ENCODE results near the gene PPP1R3A. TPM values are rescaled to one million over a fixed set of nuclear protein-coding genes. Genes with fewer than 3 reads are reported as not detected.

Gene PPP1R3A
- total RNA-seq, 4 donors from 2014 or later: not detected

DNA sequence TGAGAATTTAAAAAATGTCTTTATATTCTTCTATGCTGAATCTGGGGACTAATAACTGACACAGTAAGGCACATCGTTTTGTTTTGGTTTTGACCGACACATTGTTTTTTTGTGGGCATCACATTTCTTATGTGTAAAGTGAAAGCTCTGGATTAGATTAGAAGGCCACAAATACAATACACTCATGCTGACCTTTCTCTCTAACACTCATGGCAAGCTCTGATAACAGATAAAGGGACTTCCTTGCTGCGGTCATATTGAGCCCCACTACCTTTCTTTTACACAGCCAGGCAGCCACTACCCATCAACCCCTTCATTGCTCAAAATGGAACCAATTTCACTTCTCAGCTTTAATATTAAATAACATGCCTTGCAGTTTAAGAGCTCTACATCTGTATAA, 26.0 kb downstream of the PPP1R3A start:
- DNase-seq: no peak
- no peak for TF ChIP-seq POLR2A (IDR thresholded peaks at IDR 0.05)
- TF ChIP-seq, protein P1, sequence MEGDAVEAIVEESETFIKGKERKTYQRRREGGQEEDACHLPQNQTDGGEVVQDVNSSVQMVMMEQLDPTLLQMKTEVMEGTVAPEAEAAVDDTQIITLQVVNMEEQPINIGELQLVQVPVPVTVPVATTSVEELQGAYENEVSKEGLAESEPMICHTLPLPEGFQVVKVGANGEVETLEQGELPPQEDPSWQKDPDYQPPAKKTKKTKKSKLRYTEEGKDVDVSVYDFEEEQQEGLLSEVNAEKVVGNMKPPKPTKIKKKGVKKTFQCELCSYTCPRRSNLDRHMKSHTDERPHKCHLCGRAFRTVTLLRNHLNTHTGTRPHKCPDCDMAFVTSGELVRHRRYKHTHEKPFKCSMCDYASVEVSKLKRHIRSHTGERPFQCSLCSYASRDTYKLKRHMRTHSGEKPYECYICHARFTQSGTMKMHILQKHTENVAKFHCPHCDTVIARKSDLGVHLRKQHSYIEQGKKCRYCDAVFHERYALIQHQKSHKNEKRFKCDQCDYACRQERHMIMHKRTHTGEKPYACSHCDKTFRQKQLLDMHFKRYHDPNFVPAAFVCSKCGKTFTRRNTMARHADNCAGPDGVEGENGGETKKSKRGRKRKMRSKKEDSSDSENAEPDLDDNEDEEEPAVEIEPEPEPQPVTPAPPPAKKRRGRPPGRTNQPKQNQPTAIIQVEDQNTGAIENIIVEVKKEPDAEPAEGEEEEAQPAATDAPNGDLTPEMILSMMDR (IDR thresholded peaks at IDR 0.05): no peak

DNA sequence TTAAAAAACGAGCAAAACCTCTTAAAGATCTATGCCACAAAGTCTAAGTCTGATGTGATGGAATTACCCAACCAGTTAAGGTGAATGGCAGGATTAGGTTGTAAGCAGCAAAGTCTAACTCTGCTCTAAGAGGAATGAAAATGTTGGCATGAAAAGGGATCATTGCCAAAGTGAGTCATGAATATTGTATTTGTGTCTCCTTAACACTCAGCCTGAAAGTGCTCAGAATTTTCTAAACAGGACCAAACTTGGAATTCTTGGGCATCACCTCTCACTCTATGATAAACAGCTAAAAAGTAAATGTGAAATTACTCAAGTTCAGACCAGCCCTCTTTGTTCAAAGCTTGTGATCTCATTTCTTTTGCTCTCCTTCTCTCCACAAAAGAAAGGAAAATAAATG, 27.0 kb downstream of the PPP1R3A start:
- Histone ChIP-seq H3K27me3 (no peaks in the 10 kb centered on the region), H3K27ac (no peak overlapping the region), H3K4me1 (no peaks in the 10 kb centered on the region), H3K36me3 (no peaks in the 10 kb centered on the region), H3K9me3 (no peaks in the 10 kb centered on the region), H3K4me3 (no peak overlapping the region)
- TF ChIP-seq, protein P1 (IDR thresholded peaks at IDR 0.05): no peak
- no peak for TF ChIP-seq POLR2A (IDR thresholded peaks at IDR 0.05)
- no peak for DNase-seq

More for the DNA sequence above, 26.0 kb downstream of the PPP1R3A start:
- Histone ChIP-seq H3K4me3 (no peak overlapping the region), H3K27ac (no peak overlapping the region), H3K4me1 (no peaks in the 10 kb centered on the region), H3K27me3 (no peaks in the 10 kb centered on the region), H3K9me3 (no peaks in the 10 kb centered on the region), H3K36me3 (no peaks in the 10 kb centered on the region)

DNA sequence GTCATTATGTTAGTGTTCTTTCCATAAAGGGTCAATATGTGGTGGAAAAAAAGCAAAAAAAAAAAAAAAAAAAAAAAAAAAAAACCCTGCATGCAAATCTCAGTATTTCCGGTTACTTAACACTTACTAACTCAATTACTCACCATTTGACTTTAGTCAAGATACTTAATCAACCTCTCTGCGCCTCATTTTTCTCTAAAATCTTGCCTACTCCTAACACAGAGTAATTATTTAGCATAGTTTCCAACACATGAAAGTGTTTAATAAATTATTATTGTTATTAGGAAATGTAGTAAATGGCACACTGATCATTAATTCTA, 27.8 kb downstream of the PPP1R3A start:
- DNase-seq: no peak
- no peaks in the 10 kb centered on the region for H3K36me3 ChIP-seq

DNA sequence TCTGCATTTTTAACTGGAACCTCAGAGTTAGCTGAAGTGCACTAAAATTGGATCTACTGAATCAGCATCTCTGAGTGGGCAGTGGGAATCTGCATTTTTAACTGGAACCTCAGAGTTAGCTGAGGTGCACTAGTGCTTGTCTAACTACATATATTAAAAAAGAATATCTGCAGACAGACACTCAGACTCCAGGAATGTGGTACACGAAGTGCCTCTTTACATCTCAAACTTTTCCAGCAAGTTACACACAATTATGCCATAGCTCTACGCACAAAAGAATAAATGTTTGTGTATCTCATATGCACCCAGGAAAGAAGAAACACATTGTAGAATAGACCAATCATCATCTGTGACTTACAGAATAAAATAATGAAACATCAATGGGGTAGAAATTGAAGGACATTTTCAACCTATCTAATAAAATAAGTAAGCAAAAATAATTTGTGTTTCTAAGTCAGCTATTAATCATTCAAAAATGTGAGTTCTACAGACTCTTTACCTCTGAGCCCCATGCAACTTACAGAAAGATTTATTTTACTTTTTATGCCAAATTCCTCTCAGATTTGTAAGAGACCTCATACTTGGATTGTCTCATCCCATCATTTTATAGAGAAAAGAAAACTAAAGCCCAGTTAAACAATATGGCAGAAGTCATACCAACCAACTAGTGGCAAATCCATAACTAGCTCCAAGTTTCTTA, 28.3 kb downstream of the PPP1R3A start:
- Histone ChIP-seq H3K4me1 (no peaks in the 10 kb centered on the region), H3K4me3 (no peak overlapping the region), H3K9me3 (no peaks in the 10 kb centered on the region), H3K27me3 (no peaks in the 10 kb centered on the region), H3K36me3 (no peaks in the 10 kb centered on the region), H3K27ac (no peak overlapping the region)
- TF ChIP-seq POLR2A (IDR thresholded peaks at IDR 0.05): no peak
- TF ChIP-seq, protein P1 (IDR thresholded peaks at IDR 0.05): no peak
- no peak for DNase-seq

More for the DNA sequence above, 27.8 kb downstream of the PPP1R3A start:
- Histone ChIP-seq H3K4me3 (no peak overlapping the region), H3K9me3 (no peaks in the 10 kb centered on the region), H3K27ac (no peak overlapping the region), H3K4me1 (no peaks in the 10 kb centered on the region), H3K27me3 (no peaks in the 10 kb centered on the region)
- TF ChIP-seq POLR2A (IDR thresholded peaks at IDR 0.05): no peak
- TF ChIP-seq, protein P1 (IDR thresholded peaks at IDR 0.05): no peak

DNA sequence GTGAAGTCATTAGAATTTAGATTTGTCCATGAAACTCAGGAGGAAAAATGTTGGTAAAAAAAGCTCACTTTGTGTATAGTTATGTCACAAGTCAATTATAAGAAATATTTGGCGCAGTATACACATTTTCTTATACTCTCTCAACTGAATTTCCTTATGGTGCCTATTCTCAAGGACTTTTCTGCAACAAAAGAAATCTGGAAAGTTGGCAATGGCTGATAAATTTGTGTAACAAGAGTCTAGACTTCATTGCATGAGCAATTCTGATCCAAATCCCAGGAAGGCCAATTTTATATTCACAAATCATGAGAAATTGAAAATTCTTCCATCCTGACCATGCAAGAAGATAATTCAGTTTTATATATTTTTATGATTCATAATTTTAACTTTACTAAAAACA, 35.7 kb downstream of the PPP1R3A start:
- TF ChIP-seq, protein P1 (IDR thresholded peaks at IDR 0.05): no peak
- TF ChIP-seq POLR2A (IDR thresholded peaks at IDR 0.05): no peak
- no peaks in the 10 kb centered on the region for H3K4me1 ChIP-seq
- no peak overlapping the region for H3K4me3 ChIP-seq
- H3K27me3 ChIP-seq: no peaks in the 10 kb centered on the region
- H3K27ac ChIP-seq: no peak overlapping the region
- DNase-seq: no peak
- H3K36me3 ChIP-seq: no peaks in the 10 kb centered on the region
- no peaks in the 10 kb centered on the region for H3K9me3 ChIP-seq

DNA sequence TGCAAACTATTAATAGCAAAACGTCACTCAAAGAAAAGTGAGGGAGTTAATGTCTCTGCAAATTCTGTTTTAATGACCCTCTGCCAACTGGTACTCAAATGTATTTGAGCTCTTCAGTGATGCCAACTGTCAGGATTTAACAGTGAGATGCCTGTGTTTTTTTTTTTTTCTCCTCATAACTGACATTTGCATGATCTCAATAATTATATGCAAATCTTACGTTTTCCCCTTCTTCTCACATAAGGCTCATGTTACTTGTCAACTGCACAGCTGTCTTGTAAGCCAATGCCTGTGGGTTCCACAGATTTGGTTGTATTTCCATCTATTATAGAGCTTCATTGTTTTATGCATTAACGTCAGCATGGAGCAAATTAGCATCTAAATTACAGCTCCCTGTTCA, 38.2 kb downstream of the PPP1R3A start:
- DNase-seq: no peak
- TF ChIP-seq, protein P1 (IDR thresholded peaks at IDR 0.05): no peak
- TF ChIP-seq POLR2A (IDR thresholded peaks at IDR 0.05): no peak
- no peak overlapping the region for H3K4me3 ChIP-seq
- H3K27me3 ChIP-seq: no peaks in the 10 kb centered on the region
- no peak overlapping the region for H3K27ac ChIP-seq
- no peaks in the 10 kb centered on the region for H3K36me3 ChIP-seq
- H3K9me3 ChIP-seq: no peaks in the 10 kb centered on the region
- H3K4me1 ChIP-seq: no peaks in the 10 kb centered on the region

Measured in Peyer's patch (tissue), 4 donors.